ENCODE results near the gene ARHGEF2. TPM values are rescaled to one million over a fixed set of nuclear protein-coding genes. Genes with fewer than 3 reads are reported as not detected.

Gene ARHGEF2
- total RNA-seq (2021) (85.0 and 93.9 TPM in 2 replicates), Bru-seq, nascent RNA (percentile 70 among the genes with signal in this experiment), BruChase-seq, experiment 1, labeled RNA remaining after a 2-hour chase (percentile 80 among the genes with signal in this experiment), BruChase-seq, experiment 2, labeled RNA remaining after a 6-hour chase (percentile 83 among the genes with signal in this experiment)
- long read RNA-seq, full-length matches to known transcripts, result 2 of 20 reads
- long read RNA-seq, partial matches to known transcripts, result 4 of 20 reads
- long read RNA-seq, other reads (novel, unspliced or antisense), result 14 of 20 reads

DNA sequence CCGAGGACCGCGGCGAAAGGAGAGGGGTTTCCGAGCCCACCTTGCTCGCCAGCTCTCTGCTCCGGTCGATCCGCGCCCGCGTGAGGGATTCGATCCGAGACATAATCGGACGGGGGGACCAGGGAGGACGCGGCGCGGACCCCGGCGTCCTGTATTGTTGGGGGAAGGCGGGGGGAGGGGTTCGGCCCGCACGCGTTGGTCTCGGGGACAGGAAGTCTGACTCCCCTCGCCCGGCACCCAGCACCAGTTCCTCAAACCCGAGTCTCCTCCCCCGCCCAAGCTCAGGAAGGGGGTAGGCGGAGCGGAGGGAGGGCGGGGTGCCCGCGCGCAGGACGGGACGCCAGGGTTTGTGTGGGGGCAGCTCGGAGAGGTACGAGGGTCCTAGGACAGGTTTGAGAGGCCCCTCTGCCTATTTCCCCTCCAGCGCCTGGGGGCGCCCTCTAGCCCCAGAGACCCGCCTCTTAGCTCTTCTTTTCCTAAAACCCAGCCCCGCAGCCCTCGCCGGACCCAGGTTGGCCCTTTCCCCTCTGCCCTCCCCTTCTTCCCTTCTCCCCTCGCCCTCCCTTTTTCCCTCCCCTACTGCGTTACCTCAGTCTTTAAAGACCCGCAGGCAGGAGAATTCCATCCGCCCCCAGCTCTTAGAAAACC lies at the start of gene ARHGEF2:
ARHGEF2 (minus strand) TSS at position 223 of the 648 bp plus-strand sequence; CDS start at position 103, 120 bp downstream.
- peak; percentile 64 to 70 for DNase-seq
- H4K20me1 ChIP-seq (ENCODE audit: insufficient read depth), result peaks cover 35% of the 10 kb centered on the region
- H3K79me2 ChIP-seq (ENCODE audit: low read depth), result peaks cover 92% of the 10 kb centered on the region
- no peaks in the 10 kb centered on the region for H3K27me3 ChIP-seq (ENCODE audit: insufficient read depth, low read depth)
- H2AFZ ChIP-seq, result no peak within 1 kb of the TSS
- H3K4me2 ChIP-seq, result peak within 1 kb of the TSS; percentile 94
- no peak for TF ChIP-seq EZH2 (IDR thresholded peaks at IDR 0.05; ENCODE audit: low read depth)
- TF ChIP-seq, protein P1, sequence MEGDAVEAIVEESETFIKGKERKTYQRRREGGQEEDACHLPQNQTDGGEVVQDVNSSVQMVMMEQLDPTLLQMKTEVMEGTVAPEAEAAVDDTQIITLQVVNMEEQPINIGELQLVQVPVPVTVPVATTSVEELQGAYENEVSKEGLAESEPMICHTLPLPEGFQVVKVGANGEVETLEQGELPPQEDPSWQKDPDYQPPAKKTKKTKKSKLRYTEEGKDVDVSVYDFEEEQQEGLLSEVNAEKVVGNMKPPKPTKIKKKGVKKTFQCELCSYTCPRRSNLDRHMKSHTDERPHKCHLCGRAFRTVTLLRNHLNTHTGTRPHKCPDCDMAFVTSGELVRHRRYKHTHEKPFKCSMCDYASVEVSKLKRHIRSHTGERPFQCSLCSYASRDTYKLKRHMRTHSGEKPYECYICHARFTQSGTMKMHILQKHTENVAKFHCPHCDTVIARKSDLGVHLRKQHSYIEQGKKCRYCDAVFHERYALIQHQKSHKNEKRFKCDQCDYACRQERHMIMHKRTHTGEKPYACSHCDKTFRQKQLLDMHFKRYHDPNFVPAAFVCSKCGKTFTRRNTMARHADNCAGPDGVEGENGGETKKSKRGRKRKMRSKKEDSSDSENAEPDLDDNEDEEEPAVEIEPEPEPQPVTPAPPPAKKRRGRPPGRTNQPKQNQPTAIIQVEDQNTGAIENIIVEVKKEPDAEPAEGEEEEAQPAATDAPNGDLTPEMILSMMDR (conservative IDR thresholded peaks at IDR 0.05), result no peak; the same call in 1 of the 2 replicates
- no TSS peak for BruUV-seq (replicated peaks)
- peaks cover 25% of the 10 kb centered on the region for H3K36me3 ChIP-seq (ENCODE audit: low read depth)
- H3K4me3 ChIP-seq, result peak within 1 kb of the TSS; percentile 93
- intact Hi-C loops (cut with micrococcal nuclease; ENCODE audit: unreplicated experiment), result loop anchor here (5.0 kb wide), 1 partner anchor 304 kb away; the partner anchor contains the start of genes SMG5 and TMEM79
- H3F3A ChIP-seq (ENCODE audit: insufficient read depth, low read depth), result peaks cover 59% of the 10 kb centered on the region
- ChIA-PET CTCF (interaction anchor here (0.6 to 1.6 kb wide), 2 partner anchors 16 to 145 kb away, joined by 4 to 5 read pairs; no protein-coding TSS in a partner anchor), POLR2A (ENCODE audit: unreplicated experiment) (interaction anchor here (0.5 to 1.0 kb wide), 7 partner anchors 12 to 464 kb away, joined by 5 to 14 read pairs (median 6); partner anchors contain the start of gene RAB25)
- H3K9me3 ChIP-seq (ENCODE audit: insufficient read depth, low read depth), result no peaks in the 10 kb centered on the region
- H3K9me2 ChIP-seq (ENCODE audit: insufficient read depth), result no peaks in the 10 kb centered on the region
- peaks cover 53% of the 10 kb centered on the region for H3K4me1 ChIP-seq (replicated peaks; ENCODE audit: insufficient read depth)
- peak within 1 kb of the TSS; percentile 96 for H3K27ac ChIP-seq

DNA sequence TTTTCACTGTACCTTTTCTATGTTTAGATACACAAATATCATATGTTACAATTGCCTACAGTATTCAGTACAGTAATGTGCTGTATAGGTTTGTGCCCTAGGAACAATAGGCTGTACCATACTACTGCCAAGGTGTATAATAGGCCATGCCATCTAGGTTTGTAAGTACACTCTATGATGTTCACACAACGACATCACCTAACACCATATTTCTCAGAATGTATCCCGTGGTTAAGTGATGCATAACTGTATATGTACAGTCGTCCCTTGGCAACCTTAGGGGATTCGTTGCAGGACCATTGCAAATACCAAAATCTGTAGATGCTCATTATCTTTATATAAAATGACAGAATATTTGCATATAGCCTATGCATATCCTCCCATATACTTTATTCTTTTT lies 48.2 kb upstream of the ARHGEF2 start:
- intact Hi-C loops (cut with micrococcal nuclease; ENCODE audit: unreplicated experiment), result no loop called here
- Histone ChIP-seq H3K27ac (no peak overlapping the region), H2AFZ (no peak overlapping the region), H3K4me3 (no peak overlapping the region), H3K4me1 (replicated peaks; ENCODE audit: insufficient read depth) (no peaks in the 10 kb centered on the region), H3K9me2 (ENCODE audit: insufficient read depth) (no peaks in the 10 kb centered on the region), H3K79me2 (ENCODE audit: low read depth) (no peaks in the 10 kb centered on the region), H3K9me3 (ENCODE audit: insufficient read depth, low read depth) (no peaks in the 10 kb centered on the region), H3K36me3 (ENCODE audit: low read depth) (no peaks in the 10 kb centered on the region), H3K4me2 (no peak overlapping the region), H4K20me1 (ENCODE audit: insufficient read depth) (no peaks in the 10 kb centered on the region), H3K27me3 (ENCODE audit: insufficient read depth, low read depth) (no peaks in the 10 kb centered on the region), H3F3A (ENCODE audit: insufficient read depth, low read depth) (no peaks in the 10 kb centered on the region)
- no TSS peak for BruUV-seq (replicated peaks)
- POLR2A ChIA-PET (ENCODE audit: unreplicated experiment), result no interaction called here
- CTCF ChIA-PET, result no interaction called here
- DNase-seq, result no peak
- TF ChIP-seq, protein P1 (conservative IDR thresholded peaks at IDR 0.05), result no peak
- TF ChIP-seq EZH2 (IDR thresholded peaks at IDR 0.05; ENCODE audit: low read depth), result no peak

DNA sequence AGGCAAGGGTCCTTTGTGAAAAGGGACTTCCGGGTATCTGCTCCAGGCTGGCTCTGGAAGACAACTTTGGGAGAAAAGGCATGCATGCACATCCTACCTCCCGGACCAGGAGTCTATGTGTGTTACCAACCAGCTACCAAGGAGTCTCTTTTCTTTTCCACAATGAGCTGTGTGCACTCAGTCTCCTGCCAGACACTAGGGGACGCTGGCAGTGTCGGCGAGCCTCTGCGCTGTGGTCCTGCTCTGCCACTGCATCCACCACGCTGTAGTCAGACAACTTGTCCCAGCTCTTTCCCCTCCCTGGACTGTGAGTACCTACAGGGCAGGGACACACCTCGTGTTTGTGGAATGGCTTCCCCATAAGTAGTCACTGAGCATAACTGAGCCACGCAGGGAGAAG lies 47.5 kb upstream of the ARHGEF2 start:
- Histone ChIP-seq H3K27ac (no peak overlapping the region), H3K9me2 (ENCODE audit: insufficient read depth) (no peaks in the 10 kb centered on the region), H3K27me3 (ENCODE audit: insufficient read depth, low read depth) (no peaks in the 10 kb centered on the region), H3K79me2 (ENCODE audit: low read depth) (no peaks in the 10 kb centered on the region), H4K20me1 (ENCODE audit: insufficient read depth) (no peaks in the 10 kb centered on the region), H3K9me3 (ENCODE audit: insufficient read depth, low read depth) (no peaks in the 10 kb centered on the region), H3F3A (ENCODE audit: insufficient read depth, low read depth) (no peaks in the 10 kb centered on the region), H3K4me1 (replicated peaks; ENCODE audit: insufficient read depth) (no peaks in the 10 kb centered on the region), H2AFZ (no peak overlapping the region), H3K4me3 (no peak overlapping the region), H3K36me3 (ENCODE audit: low read depth) (no peaks in the 10 kb centered on the region), H3K4me2 (no peak overlapping the region)
- CTCF ChIA-PET, result interaction anchor here (0.6 kb wide), 1 partner anchor 87 kb away, joined by 12 read pairs; no protein-coding TSS in a partner anchor
- POLR2A ChIA-PET (ENCODE audit: unreplicated experiment), result no interaction called here
- BruUV-seq (replicated peaks), result no TSS peak
- DNase-seq, result no peak
- TF ChIP-seq, protein P1 (conservative IDR thresholded peaks at IDR 0.05), result 0 out of 2 replicates have a peak, but pooled peaks have one; percentile 27
- no peak for TF ChIP-seq EZH2 (IDR thresholded peaks at IDR 0.05; ENCODE audit: low read depth)
- intact Hi-C loops (cut with micrococcal nuclease; ENCODE audit: unreplicated experiment), result no loop called here

Measured in PC-9 (cell line).